CD14-positive monocyte (primary cell): ENCODE data around the gene ZBTB32. TPM values are rescaled to one million over a fixed set of nuclear protein-coding genes. Genes with fewer than 3 reads are reported as not detected.

Experiments used
- DNase-seq, 3 donors: peaks; one replicate each; pipeline ENCODE4 v3.0.0-alpha.2; 2011 to 2022
- H2AFZ ChIP-seq: 2 replicates; pipeline ENCODE4 v1.6.0; 2012; ENCODE audit warnings: mild to moderate bottlenecking, low read depth, low read length, inconsistent platforms; ENCODE audit not compliant: insufficient read depth, poor library complexity, severe bottlenecking
- H3K27ac ChIP-seq, 2 donors: 1 replicate in 1 of 2; 2 replicates in 1 of 2; pipeline ENCODE4 v1.5.1; 2012 to 2013; ENCODE audit warnings: low read length in 2 of 2, control low read depth in 1 of 2, inconsistent platforms in 1 of 2, low read depth in 1 of 2, mild to moderate bottlenecking in 1 of 2
- H3K27me3 ChIP-seq, 2 donors: one replicate each; pipeline versions ENCODE4 v1.6.0 to v1.6.1; 2011 to 2013; ENCODE audit warnings: low read length in 2 of 2; ENCODE audit not compliant: control insufficient read depth in 2 of 2, insufficient read depth in 2 of 2
- H3K36me3 ChIP-seq, 2 donors: replicated peaks in 1 of 2; 1 replicate in 1 of 2; 2 replicates in 1 of 2; pipeline versions ENCODE4 v1.5.1 to v1.6.1; 2012 to 2013; ENCODE audit warnings: low read length in 2 of 2, control low read depth in 1 of 2, inconsistent platforms in 1 of 2, mild to moderate bottlenecking in 1 of 2; ENCODE audit not compliant: insufficient read depth in 2 of 2, control insufficient read depth in 1 of 2
- H3K4me1 ChIP-seq, 2 donors: 1 replicate in 1 of 2; 2 replicates in 1 of 2; pipeline versions ENCODE4 v1.5.1 to v1.6.1; 2012 to 2013; ENCODE audit warnings: low read length in 2 of 2, control low read depth in 1 of 2, inconsistent platforms in 1 of 2, mild to moderate bottlenecking in 1 of 2, moderate library complexity in 1 of 2; ENCODE audit not compliant: insufficient read depth in 2 of 2, control insufficient read depth in 1 of 2
- H3K4me2 ChIP-seq: replicated peaks from 2 replicates; pipeline ENCODE3; 2012; ENCODE audit warnings: low read length, moderate library complexity, mild to moderate bottlenecking; ENCODE audit not compliant: poor library complexity, severe bottlenecking; ENCODE audit errors: extremely low read depth
- H3K4me3 ChIP-seq, 3 experiments: fragments of 200-600 bp in 1 of 3; sonication (generic) in 1 of 3; replicated peaks in 1 of 3; 1 replicate in 2 of 3; 2 replicates in 1 of 3; pipeline ENCODE4 v1.5.1; 2011 to 2013; ENCODE audit warnings: low read length in 3 of 3, mild to moderate bottlenecking in 3 of 3, control low read depth in 2 of 3, low read depth in 2 of 3, inconsistent platforms in 1 of 3, moderate library complexity in 1 of 3
- H3K79me2 ChIP-seq: 2 replicates; pipeline ENCODE4 v1.6.0; 2012; ENCODE audit warnings: mild to moderate bottlenecking, control low read depth, inconsistent platforms, low read length, moderate library complexity; ENCODE audit not compliant: insufficient read depth
- H3K9ac ChIP-seq: 2 replicates; pipeline ENCODE4 v1.6.0; 2017; ENCODE audit warnings: low read length, mild to moderate bottlenecking; ENCODE audit not compliant: insufficient read depth, poor library complexity, severe bottlenecking
- H3K9me3 ChIP-seq, 2 donors: replicated peaks in 1 of 2; 1 replicate in 1 of 2; 2 replicates in 1 of 2; pipeline versions ENCODE4 v1.5.1 to v1.6.1; 2012 to 2013; ENCODE audit warnings: low read length in 2 of 2, control low read depth in 1 of 2; ENCODE audit not compliant: control insufficient read depth in 1 of 2, insufficient read depth in 1 of 2
- H4K20me1 ChIP-seq: 2 replicates; pipeline ENCODE4 v1.6.0; 2012; ENCODE audit warnings: mild to moderate bottlenecking, low read length, control low read depth, moderate library complexity; ENCODE audit not compliant: insufficient read depth
- H3K27ac Mint-ChIP-seq, 7 donors: one replicate each; pipeline ENCODE4 v1.8.0; 2020; ENCODE audit warnings: mild to moderate bottlenecking in 7 of 7, mixed read lengths in 7 of 7, moderate library complexity in 6 of 7, inconsistent platforms in 2 of 7
- H3K27me3 Mint-ChIP-seq, 3 donors: one replicate each; pipeline ENCODE4 v1.8.0; 2021 to 2022; ENCODE audit warnings: low read depth in 3 of 3, mild to moderate bottlenecking in 3 of 3, mixed read lengths in 3 of 3, moderate library complexity in 3 of 3, inconsistent platforms in 1 of 3
- H3K36me3 Mint-ChIP-seq, 2 donors: one replicate each; pipeline ENCODE4 v1.8.0; 2020; ENCODE audit warnings: mixed read lengths in 2 of 2, inconsistent platforms in 1 of 2, mild to moderate bottlenecking in 1 of 2
- H3K4me1 Mint-ChIP-seq: one replicate; pipeline ENCODE4 v1.8.0; 2020; ENCODE audit warnings: mild to moderate bottlenecking, mixed read lengths
- H3K4me3 Mint-ChIP-seq, 2 donors: one replicate each; pipeline ENCODE4 v1.8.0; 2020; ENCODE audit warnings: mild to moderate bottlenecking in 2 of 2, mixed read lengths in 2 of 2, moderate library complexity in 1 of 2
- H3K9me3 Mint-ChIP-seq, 7 donors: one replicate each; pipeline ENCODE4 v1.8.0; 2020 to 2022; ENCODE audit warnings: mixed read lengths in 7 of 7, mild to moderate bottlenecking in 6 of 7, moderate library complexity in 6 of 7, inconsistent platforms in 2 of 7
- WGBS: methylation state at CpG from one replicate; pipeline ENCODE4 v1.1.5; 2013; ENCODE audit warnings: missing lambda C conversion rate; ENCODE audit not compliant: insufficient coverage; 5-methylcytosine and 5-hydroxymethylcytosine counted together
- intact Hi-C, 2 donors: fragments of 100-400 bp; cut with micrococcal nuclease; formaldehyde crosslinking; loops; one replicate each; pipeline versions ENCODE4 v1.15.0 to v1.15.1; 2023
- polyA plus RNA-seq, 3 donors: library from polyadenylated mRNA; depleted of rRNA in 1 of 3; unstranded in 2 of 3; stranded (reverse) in 1 of 3; fragments of 300-500 nt in 2 of 3; fragments of >200 nt in 1 of 3; fragmentation: Illumina TruSeq in 2 of 3; gene quantifications; 1 replicate in 2 of 3; 2 replicates in 1 of 3; pipeline ENCODE4 v1.2.3, GENCODE V29; 2012 to 2021
- TF ChIP-seq, protein P1 (sequence below): fragments of 200-600 bp; IDR thresholded peaks from one replicate; pipeline ENCODE4 v1.8.0; 2022; ENCODE audit warnings: antibody characterized with exemption, mild to moderate bottlenecking

ZBTB32 gene
- polyA plus RNA-seq, 3 donors = 0.05 TPM; not detected in 2

DNA sequence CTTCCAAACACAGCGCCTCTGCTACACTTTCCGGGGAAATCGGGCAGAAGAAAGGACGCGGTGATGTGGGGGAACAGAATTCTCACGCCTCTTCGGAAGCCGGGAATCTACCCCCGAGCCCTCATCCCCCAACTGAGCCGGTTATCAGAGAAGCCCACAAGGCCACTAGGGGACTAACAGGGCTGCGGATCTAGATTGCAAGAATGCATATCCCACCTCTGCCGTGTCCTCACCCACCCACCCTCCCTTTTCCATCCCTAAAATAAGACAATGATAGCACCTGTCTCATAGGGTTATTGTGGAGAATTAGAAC is 36.8 kb downstream of the ZBTB32 start:
- Histone ChIP-seq H3K9ac (peak overlapping the region; percentile 69), H3K36me3 (peaks cover 32 to 35% of the 10 kb centered on the region in 2 donors), H3K27ac (peak overlapping the region; percentile 84 to 89), H4K20me1 (peaks cover 41% of the 10 kb centered on the region), H2AFZ (peak overlapping the region; percentile 77), H3K4me1 (peaks cover 50 to 61% of the 10 kb centered on the region in 2 donors), H3K9me3 (no peaks in the 10 kb centered on the region), H3K4me2 (peak overlapping the region; percentile 100), H3K4me3 (peak overlapping the region; percentile 62 to 100 (median 89)), H3K27me3 (no peaks in the 10 kb centered on the region), H3K79me2 (peaks cover 42% of the 10 kb centered on the region)
- intact Hi-C loops = loop anchor here (5.0 to 10.0 kb wide), 8 partner anchors 36 to 1594 kb away; partner anchors contain the start of genes ARHGAP33 (in 1 of the 2), CAPNS1 (in 1 of the 2), COX6B1 (in 1 of the 2) and ETV2 (in 1 of the 2)
- Mint-ChIP-seq H3K4me1 (peaks cover 45% of the 10 kb centered on the region), H3K36me3 (peaks cover 29 to 42% of the 10 kb centered on the region in 2 donors), H3K27me3 (no peaks in the 10 kb centered on the region), H3K4me3 (peak overlapping the region; percentile 88 to 96), H3K27ac (peak overlapping the region; percentile 89 to 97 (median 92)), H3K9me3 (no peaks in the 10 kb centered on the region)
- DNase-seq = no peak
- TF ChIP-seq, protein P1, sequence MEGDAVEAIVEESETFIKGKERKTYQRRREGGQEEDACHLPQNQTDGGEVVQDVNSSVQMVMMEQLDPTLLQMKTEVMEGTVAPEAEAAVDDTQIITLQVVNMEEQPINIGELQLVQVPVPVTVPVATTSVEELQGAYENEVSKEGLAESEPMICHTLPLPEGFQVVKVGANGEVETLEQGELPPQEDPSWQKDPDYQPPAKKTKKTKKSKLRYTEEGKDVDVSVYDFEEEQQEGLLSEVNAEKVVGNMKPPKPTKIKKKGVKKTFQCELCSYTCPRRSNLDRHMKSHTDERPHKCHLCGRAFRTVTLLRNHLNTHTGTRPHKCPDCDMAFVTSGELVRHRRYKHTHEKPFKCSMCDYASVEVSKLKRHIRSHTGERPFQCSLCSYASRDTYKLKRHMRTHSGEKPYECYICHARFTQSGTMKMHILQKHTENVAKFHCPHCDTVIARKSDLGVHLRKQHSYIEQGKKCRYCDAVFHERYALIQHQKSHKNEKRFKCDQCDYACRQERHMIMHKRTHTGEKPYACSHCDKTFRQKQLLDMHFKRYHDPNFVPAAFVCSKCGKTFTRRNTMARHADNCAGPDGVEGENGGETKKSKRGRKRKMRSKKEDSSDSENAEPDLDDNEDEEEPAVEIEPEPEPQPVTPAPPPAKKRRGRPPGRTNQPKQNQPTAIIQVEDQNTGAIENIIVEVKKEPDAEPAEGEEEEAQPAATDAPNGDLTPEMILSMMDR = peak; percentile 6
- WGBS = no CpG with 5 or more reads among the region's 12 CpGs

DNA sequence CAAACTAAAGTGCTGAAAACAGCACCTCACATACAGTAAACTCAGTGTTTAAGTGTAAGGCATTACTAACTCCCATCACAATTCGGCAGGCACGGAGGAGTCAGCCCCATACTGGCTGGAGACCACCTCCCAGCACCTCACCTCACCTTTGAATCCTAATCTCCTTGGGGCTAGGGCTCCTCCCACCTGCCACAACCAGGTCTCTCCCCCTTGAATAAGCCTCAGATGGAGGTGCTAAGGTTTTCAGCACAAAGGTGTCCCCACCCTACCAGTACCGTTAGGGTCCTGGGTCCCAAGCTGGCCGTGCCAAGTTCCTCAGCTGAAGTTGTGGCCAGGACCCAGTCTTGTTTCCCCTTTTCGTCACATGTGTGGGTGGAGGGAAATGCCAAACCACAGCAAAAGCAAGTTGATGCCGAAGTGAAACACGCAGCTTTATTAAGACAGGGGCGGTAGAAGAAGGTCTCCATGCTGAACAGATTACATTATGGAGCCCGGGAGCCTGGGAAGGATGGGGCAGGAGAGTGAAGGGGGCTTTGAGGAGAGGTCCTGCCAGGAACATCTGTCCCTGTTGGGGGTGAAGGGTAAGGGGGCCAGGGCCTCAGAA is 37.9 kb downstream of the ZBTB32 start, which contains the start of gene IGFLR1:
Gene IGFLR1, minus strand, starts transcription at position 332 of the 604 bp plus-strand sequence. CDS start 1,272 bp downstream, outside the sequence.
- Mint-ChIP-seq H3K4me1 (peaks cover 50% of the 10 kb centered on the region), H3K4me3 (peak within 1 kb of the TSS; percentile 90 to 96), H3K36me3 (peaks cover 21 to 33% of the 10 kb centered on the region in 2 donors), H3K27me3 (no peaks in the 10 kb centered on the region), H3K9me3 (no peaks in the 10 kb centered on the region), H3K27ac (peak within 1 kb of the TSS; percentile 96 to 98 (median 97))
- Histone ChIP-seq H2AFZ (peak within 1 kb of the TSS; percentile 79), H3K36me3 (peaks cover 22 to 24% of the 10 kb centered on the region in 2 donors), H4K20me1 (peaks cover 31% of the 10 kb centered on the region), H3K9ac (peak within 1 kb of the TSS; percentile 60), H3K79me2 (peaks cover 52% of the 10 kb centered on the region), H3K27ac (peak within 1 kb of the TSS; percentile 84 to 90), H3K4me3 (peak within 1 kb of the TSS; percentile 62 to 100 (median 89)), H3K4me1 (peaks cover 54 to 68% of the 10 kb centered on the region in 2 donors), H3K4me2 (peak within 1 kb of the TSS; percentile 100), H3K27me3 (no peaks in the 10 kb centered on the region), H3K9me3 (no peaks in the 10 kb centered on the region)
- peak; percentile 77 to 88 (median 78) for DNase-seq
- TF ChIP-seq, protein P1 = no peak
- intact Hi-C loops = loop anchor here (5.0 to 10.0 kb wide), 8 partner anchors 35 to 1593 kb away; partner anchors contain the start of genes ARHGAP33 (in 1 of the 2), CAPNS1 (in 1 of the 2), COX6B1 (in 1 of the 2) and ETV2 (in 1 of the 2)
- 1% methylated on average over 7 of the region's 9 CpGs for WGBS
